CD14-positive monocyte (primary cell): ENCODE results near the gene SLC51A. TPM values are rescaled to one million over a fixed set of nuclear protein-coding genes. Genes with fewer than 3 reads are reported as not detected.
A peak's percentile ranks its signal among the peaks of the same experiment; 100 is the strongest.

Experiments used
- DNase-seq, 3 donors: peaks; one replicate each; pipeline ENCODE4 v3.0.0-alpha.2; 2011 to 2022
- H2AFZ ChIP-seq: 2 replicates; pipeline ENCODE4 v1.6.0; 2012; ENCODE audit warnings: mild to moderate bottlenecking, low read depth, low read length, inconsistent platforms; ENCODE audit not compliant: insufficient read depth, poor library complexity, severe bottlenecking
- H3K27ac ChIP-seq, 2 donors: 1 replicate in 1 of 2; 2 replicates in 1 of 2; pipeline ENCODE4 v1.5.1; 2012 to 2013; ENCODE audit warnings: low read length in 2 of 2, control low read depth in 1 of 2, inconsistent platforms in 1 of 2, low read depth in 1 of 2, mild to moderate bottlenecking in 1 of 2
- H3K27me3 ChIP-seq, 2 donors: one replicate each; pipeline versions ENCODE4 v1.6.0 to v1.6.1; 2011 to 2013; ENCODE audit warnings: low read length in 2 of 2; ENCODE audit not compliant: control insufficient read depth in 2 of 2, insufficient read depth in 2 of 2
- H3K36me3 ChIP-seq, 2 donors: replicated peaks in 1 of 2; 1 replicate in 1 of 2; 2 replicates in 1 of 2; pipeline versions ENCODE4 v1.5.1 to v1.6.1; 2012 to 2013; ENCODE audit warnings: low read length in 2 of 2, control low read depth in 1 of 2, inconsistent platforms in 1 of 2, mild to moderate bottlenecking in 1 of 2; ENCODE audit not compliant: insufficient read depth in 2 of 2, control insufficient read depth in 1 of 2
- H3K4me1 ChIP-seq, 2 donors: 1 replicate in 1 of 2; 2 replicates in 1 of 2; pipeline versions ENCODE4 v1.5.1 to v1.6.1; 2012 to 2013; ENCODE audit warnings: low read length in 2 of 2, control low read depth in 1 of 2, inconsistent platforms in 1 of 2, mild to moderate bottlenecking in 1 of 2, moderate library complexity in 1 of 2; ENCODE audit not compliant: insufficient read depth in 2 of 2, control insufficient read depth in 1 of 2
- H3K4me2 ChIP-seq: replicated peaks from 2 replicates; pipeline ENCODE3; 2012; ENCODE audit warnings: low read length, moderate library complexity, mild to moderate bottlenecking; ENCODE audit not compliant: poor library complexity, severe bottlenecking; ENCODE audit errors: extremely low read depth
- H3K4me3 ChIP-seq, 3 experiments: fragments of 200-600 bp in 1 of 3; sonication (generic) in 1 of 3; replicated peaks in 1 of 3; 1 replicate in 2 of 3; 2 replicates in 1 of 3; pipeline ENCODE4 v1.5.1; 2011 to 2013; ENCODE audit warnings: low read length in 3 of 3, mild to moderate bottlenecking in 3 of 3, control low read depth in 2 of 3, low read depth in 2 of 3, inconsistent platforms in 1 of 3, moderate library complexity in 1 of 3
- H3K79me2 ChIP-seq: 2 replicates; pipeline ENCODE4 v1.6.0; 2012; ENCODE audit warnings: mild to moderate bottlenecking, control low read depth, inconsistent platforms, low read length, moderate library complexity; ENCODE audit not compliant: insufficient read depth
- H3K9ac ChIP-seq: 2 replicates; pipeline ENCODE4 v1.6.0; 2017; ENCODE audit warnings: low read length, mild to moderate bottlenecking; ENCODE audit not compliant: insufficient read depth, poor library complexity, severe bottlenecking
- H3K9me3 ChIP-seq, 2 donors: replicated peaks in 1 of 2; 1 replicate in 1 of 2; 2 replicates in 1 of 2; pipeline versions ENCODE4 v1.5.1 to v1.6.1; 2012 to 2013; ENCODE audit warnings: low read length in 2 of 2, control low read depth in 1 of 2; ENCODE audit not compliant: control insufficient read depth in 1 of 2, insufficient read depth in 1 of 2
- H4K20me1 ChIP-seq: 2 replicates; pipeline ENCODE4 v1.6.0; 2012; ENCODE audit warnings: mild to moderate bottlenecking, low read length, control low read depth, moderate library complexity; ENCODE audit not compliant: insufficient read depth
- H3K27ac Mint-ChIP-seq, 7 donors: one replicate each; pipeline ENCODE4 v1.8.0; 2020; ENCODE audit warnings: mild to moderate bottlenecking in 7 of 7, mixed read lengths in 7 of 7, moderate library complexity in 6 of 7, inconsistent platforms in 2 of 7
- H3K27me3 Mint-ChIP-seq, 3 donors: one replicate each; pipeline ENCODE4 v1.8.0; 2021 to 2022; ENCODE audit warnings: low read depth in 3 of 3, mild to moderate bottlenecking in 3 of 3, mixed read lengths in 3 of 3, moderate library complexity in 3 of 3, inconsistent platforms in 1 of 3
- H3K36me3 Mint-ChIP-seq, 2 donors: one replicate each; pipeline ENCODE4 v1.8.0; 2020; ENCODE audit warnings: mixed read lengths in 2 of 2, inconsistent platforms in 1 of 2, mild to moderate bottlenecking in 1 of 2
- H3K4me1 Mint-ChIP-seq: one replicate; pipeline ENCODE4 v1.8.0; 2020; ENCODE audit warnings: mild to moderate bottlenecking, mixed read lengths
- H3K4me3 Mint-ChIP-seq, 2 donors: one replicate each; pipeline ENCODE4 v1.8.0; 2020; ENCODE audit warnings: mild to moderate bottlenecking in 2 of 2, mixed read lengths in 2 of 2, moderate library complexity in 1 of 2
- H3K9me3 Mint-ChIP-seq, 7 donors: one replicate each; pipeline ENCODE4 v1.8.0; 2020 to 2022; ENCODE audit warnings: mixed read lengths in 7 of 7, mild to moderate bottlenecking in 6 of 7, moderate library complexity in 6 of 7, inconsistent platforms in 2 of 7
- WGBS: methylation state at CpG from one replicate; pipeline ENCODE4 v1.1.5; 2013; ENCODE audit warnings: missing lambda C conversion rate; ENCODE audit not compliant: insufficient coverage; 5-methylcytosine and 5-hydroxymethylcytosine counted together
- intact Hi-C, 2 donors: fragments of 100-400 bp; cut with micrococcal nuclease; formaldehyde crosslinking; loops; one replicate each; pipeline versions ENCODE4 v1.15.0 to v1.15.1; 2023
- polyA plus RNA-seq, 3 donors: library from polyadenylated mRNA; depleted of rRNA in 1 of 3; unstranded in 2 of 3; stranded (reverse) in 1 of 3; fragments of 300-500 nt in 2 of 3; fragments of >200 nt in 1 of 3; fragmentation: Illumina TruSeq in 2 of 3; gene quantifications; 1 replicate in 2 of 3; 2 replicates in 1 of 3; pipeline ENCODE4 v1.2.3, GENCODE V29; 2012 to 2021
- TF ChIP-seq, protein P1 (sequence below): fragments of 200-600 bp; IDR thresholded peaks from one replicate; pipeline ENCODE4 v1.8.0; 2022; ENCODE audit warnings: antibody characterized with exemption, mild to moderate bottlenecking

SLC51A gene
- polyA plus RNA-seq, 3 donors: 0.27 to 1.1 (median 0.37) TPM

GRCh38 chr3:196198771-196199753 lies 17.3 kb upstream of the SLC51A start:
- Histone ChIP-seq H4K20me1 (no peaks in the 10 kb centered on the region), H3K9me3 (no peaks in the 10 kb centered on the region), H3K36me3 (no peaks in the 10 kb centered on the region), H3K9ac (no peak overlapping the region), H3K27me3 (no peaks in the 10 kb centered on the region), H3K4me2 (no peak overlapping the region), H3K4me3 (no peak overlapping the region), H3K27ac (no peak overlapping the region), H2AFZ (no peak overlapping the region), H3K79me2 (no peaks in the 10 kb centered on the region), H3K4me1 (peaks cover 34 to 38% of the 10 kb centered on the region in 2 donors)
- DNase-seq: no peak
- 88% methylated on average over 13 of the region's 19 CpGs for whole genome bisulfite sequencing
- Mint-ChIP-seq H3K27ac (peak overlapping the region in 4 of 7 donors; percentile 3 to 57 (median 48)), H3K4me1 (peaks cover 31% of the 10 kb centered on the region), H3K9me3 (peaks cover 0 to 2% (median 0%) of the 10 kb centered on the region in 7 donors), H3K4me3 (no peak overlapping the region), H3K27me3 (peaks cover 3 to 8% (median 4%) of the 10 kb centered on the region in 3 donors), H3K36me3 (peaks cover 0 to 6% of the 10 kb centered on the region in 2 donors)
- TF ChIP-seq, protein P1, sequence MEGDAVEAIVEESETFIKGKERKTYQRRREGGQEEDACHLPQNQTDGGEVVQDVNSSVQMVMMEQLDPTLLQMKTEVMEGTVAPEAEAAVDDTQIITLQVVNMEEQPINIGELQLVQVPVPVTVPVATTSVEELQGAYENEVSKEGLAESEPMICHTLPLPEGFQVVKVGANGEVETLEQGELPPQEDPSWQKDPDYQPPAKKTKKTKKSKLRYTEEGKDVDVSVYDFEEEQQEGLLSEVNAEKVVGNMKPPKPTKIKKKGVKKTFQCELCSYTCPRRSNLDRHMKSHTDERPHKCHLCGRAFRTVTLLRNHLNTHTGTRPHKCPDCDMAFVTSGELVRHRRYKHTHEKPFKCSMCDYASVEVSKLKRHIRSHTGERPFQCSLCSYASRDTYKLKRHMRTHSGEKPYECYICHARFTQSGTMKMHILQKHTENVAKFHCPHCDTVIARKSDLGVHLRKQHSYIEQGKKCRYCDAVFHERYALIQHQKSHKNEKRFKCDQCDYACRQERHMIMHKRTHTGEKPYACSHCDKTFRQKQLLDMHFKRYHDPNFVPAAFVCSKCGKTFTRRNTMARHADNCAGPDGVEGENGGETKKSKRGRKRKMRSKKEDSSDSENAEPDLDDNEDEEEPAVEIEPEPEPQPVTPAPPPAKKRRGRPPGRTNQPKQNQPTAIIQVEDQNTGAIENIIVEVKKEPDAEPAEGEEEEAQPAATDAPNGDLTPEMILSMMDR: no peak
- intact Hi-C loops: no loop called here

GRCh38 chr3:196202516-196202970 lies 13.8 kb upstream of the SLC51A start:
- Histone ChIP-seq H3K4me2 (peak overlapping the region; percentile 57), H3K27ac (peak overlapping the region; percentile 66 to 72), H4K20me1 (no peaks in the 10 kb centered on the region), H3K36me3 (no peaks in the 10 kb centered on the region), H2AFZ (peak overlapping the region; percentile 62), H3K27me3 (no peaks in the 10 kb centered on the region), H3K79me2 (no peaks in the 10 kb centered on the region), H3K4me1 (peaks cover 31 to 45% of the 10 kb centered on the region in 2 donors), H3K9me3 (no peaks in the 10 kb centered on the region), H3K4me3 (peak overlapping the region in 1 of 3 experiments; percentile 13), H3K9ac (peak overlapping the region; percentile 24)
- intact Hi-C loops: loop anchor here in 1 of 2 donors (10.0 kb wide), 1 partner anchor 298 kb away; the partner anchor contains the start of gene TNK2
- Mint-ChIP-seq H3K27me3 (peaks cover 5 to 14% (median 11%) of the 10 kb centered on the region in 3 donors), H3K27ac (peak overlapping the region; percentile 85 to 94 (median 90)), H3K4me3 (peak overlapping the region; percentile 43 to 88), H3K9me3 (peaks cover 0 to 5% (median 1%) of the 10 kb centered on the region in 7 donors), H3K4me1 (peaks cover 41% of the 10 kb centered on the region), H3K36me3 (peaks cover 0 to 6% of the 10 kb centered on the region in 2 donors)
- 32% methylated on average over 21 of the region's 21 CpGs for WGBS
- DNase-seq: peak; percentile 84 to 85 (median 84)
- TF ChIP-seq, protein P1: no peak
